GM10266 (cell line): ENCODE data around the gene DAPK2.

Experiments used
- DNase-seq: peaks from one replicate; pipeline ENCODE4 v3.0.0; 2012; ENCODE audit errors: extremely low spot score
- CTCF ChIP-seq: IDR thresholded peaks from 2 replicates; pipeline ENCODE4 v1.5.1; 2012; ENCODE audit warnings: mild to moderate bottlenecking, low read depth; ENCODE audit not compliant: control insufficient read depth, insufficient read depth; ENCODE audit errors: missing control alignments

DAPK2 gene

DNA sequence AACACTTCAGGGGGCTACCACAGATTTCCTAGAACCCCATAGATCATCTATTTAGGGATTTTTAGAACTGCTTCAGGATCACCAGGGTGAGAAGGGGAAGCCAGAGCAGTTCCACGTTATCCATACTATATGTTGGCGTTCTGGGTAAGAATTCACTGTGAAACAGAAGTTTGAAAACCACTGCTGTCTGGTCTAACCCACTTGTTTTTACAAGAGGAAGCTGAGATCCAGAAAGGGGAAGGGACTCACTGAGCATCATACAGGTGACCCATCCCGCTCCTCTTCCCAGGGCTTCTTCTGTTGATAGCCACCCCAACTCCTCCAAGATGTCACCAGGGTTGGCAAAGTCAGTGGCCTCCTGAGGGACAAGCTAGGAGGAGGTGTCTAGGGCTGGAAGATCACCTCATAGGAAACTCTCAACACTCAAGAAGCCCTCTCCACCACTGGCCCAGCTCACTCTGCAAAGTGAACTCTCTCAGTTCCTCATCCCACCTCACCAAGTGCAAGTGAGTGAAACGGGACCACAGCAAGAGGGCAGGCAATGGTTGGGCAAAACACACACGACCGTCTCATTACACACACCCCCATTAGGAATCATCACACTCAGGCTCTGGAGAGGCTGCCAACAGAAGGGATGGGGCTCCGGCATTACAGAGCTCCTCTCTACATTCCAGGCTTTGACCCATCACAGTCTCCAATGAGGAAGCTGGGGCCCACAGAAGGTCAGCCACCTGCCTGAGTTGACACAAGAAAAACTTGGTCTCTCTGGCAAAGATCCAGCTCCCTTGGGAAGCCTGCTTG lies 1.8 kb downstream of the DAPK2 start:
- peak; percentile 79 for DNase-seq
- no peak for TF ChIP-seq CTCF

DNA sequence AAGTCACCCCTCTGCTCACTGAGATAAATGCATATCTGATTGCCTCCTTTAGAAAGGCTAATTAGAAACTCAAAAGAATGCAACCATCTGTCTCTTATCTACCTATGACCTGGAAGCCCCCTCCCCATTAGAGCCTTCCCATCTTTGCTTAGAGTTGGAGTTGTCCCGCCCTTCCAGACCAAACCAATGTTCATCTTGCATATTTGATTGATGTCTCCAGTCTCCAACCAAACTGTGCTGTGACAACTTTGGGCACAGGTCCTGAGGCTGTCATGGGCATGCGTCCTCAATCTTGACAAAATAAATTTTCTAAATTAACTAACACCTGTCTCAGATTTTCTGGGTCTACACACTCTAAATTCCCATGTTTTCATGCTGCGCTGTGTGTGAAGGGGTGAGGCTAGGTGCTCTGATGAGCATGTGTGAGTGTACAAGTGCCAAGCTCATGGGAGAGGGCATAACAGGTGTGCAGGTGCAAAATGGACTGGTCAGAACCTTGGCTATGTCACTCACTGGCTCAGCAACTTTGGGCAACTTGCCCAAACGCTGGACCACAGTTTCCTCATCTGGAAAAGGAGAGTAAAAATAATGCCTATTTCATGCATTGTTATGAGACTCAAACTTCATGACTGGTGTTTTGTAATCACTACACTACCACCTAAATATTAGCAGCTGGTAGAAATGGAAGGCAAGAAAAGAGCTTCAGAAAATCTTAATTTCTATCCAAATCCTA lies 7.2 kb downstream of the DAPK2 start:
- no peak for DNase-seq
- TF ChIP-seq CTCF = no peak

DNA sequence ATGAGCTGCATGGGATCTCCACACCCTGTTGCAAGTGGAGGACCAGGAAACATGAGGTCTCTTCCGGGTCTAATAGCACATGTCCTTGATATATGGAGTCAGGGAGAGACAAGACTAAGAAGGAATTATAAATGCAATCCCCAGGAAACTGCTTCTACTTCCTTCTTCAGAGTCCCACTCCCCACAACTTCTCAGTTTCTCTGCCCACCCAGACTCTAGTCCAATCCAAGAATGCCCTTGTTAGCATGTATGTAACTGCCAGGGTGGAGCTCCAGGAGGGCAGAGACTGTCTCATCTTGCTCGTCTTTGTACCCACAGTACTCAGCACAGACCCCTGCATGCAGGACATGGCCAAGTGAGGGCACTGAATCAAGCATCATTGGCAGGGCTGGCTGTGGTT lies 8.3 kb downstream of the DAPK2 start:
- DNase-seq = no peak
- no peak for TF ChIP-seq CTCF

DNA sequence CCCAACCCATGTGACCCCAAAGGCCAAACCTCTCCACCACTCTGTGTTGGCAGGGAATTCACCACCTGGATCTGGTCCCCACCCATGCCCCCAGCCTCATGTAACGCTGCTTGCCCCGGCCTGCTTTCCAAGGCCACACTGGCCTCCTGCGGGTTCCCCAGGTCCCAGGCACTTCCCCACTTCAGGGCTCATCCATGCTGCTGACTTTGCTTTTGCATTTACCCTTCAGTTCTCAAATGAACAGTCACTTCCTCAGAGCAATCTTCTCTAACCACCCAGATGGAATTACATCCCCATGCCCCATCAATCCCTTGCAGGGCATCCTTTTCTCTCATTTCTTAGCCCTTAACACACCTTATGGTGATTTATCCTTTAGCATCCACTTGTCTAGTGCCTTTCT lies 9.2 kb downstream of the DAPK2 start:
- DNase-seq = no peak
- TF ChIP-seq CTCF = no peak

DNA sequence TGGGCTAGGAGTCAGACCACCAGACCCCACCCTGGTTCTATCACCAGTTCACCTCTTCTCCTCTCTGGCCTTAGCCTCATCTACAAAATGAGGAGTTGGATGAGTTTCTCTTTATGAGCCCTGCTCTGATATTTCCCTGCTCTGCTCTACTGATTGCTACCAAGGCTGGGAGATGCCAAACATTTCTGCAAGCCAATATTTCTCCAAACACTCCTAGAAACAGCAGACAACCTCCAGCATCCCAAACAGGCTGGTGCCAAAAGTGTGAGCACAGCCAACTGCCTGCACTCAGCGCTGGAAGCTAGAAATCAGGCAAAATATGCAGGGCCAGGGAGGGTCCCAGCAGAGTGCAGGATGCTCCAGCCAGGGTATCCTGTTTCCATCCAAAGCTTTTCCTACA lies 10.8 kb downstream of the DAPK2 start:
- TF ChIP-seq CTCF = no peak
- no peak for DNase-seq

DNA sequence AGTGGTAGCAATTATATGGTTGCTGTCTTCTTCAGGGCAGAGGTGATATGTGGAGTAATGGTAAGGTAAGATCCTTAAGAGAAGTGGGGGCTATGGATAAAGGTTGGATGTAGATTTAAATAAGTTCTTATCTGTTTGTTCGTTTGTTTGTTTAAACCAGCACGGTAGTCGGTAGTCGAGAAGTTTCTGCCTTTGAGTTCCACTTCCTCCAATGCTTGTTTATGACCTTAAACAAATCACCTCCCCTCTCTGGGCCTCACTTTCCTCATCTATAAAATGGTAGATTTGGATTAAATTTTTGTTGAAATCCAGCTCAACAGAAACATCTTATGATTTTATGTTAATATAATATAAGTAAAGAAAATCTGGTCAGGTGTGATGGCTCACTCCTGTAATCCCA lies 11.8 kb downstream of the DAPK2 start:
- DNase-seq = no peak
- TF ChIP-seq CTCF = no peak

DNA sequence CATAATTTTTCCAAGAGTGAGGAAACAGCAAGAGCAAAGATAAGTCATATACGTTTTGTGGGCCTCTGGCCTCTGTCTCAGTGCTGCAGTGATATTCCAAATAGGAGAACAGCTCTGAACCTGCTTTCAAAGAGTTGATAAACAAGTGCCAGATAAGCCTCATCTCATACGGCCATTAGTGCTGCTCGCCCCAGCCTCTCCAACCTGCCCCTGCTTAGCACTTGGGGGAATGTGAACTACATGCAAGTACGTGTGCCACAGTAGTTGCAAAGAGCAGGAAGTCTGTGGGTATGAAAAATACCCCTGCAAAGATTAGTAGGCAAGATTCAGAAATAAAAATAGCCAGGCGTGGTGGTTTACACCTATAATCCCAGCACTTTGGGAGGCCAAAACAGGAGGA lies 14.0 kb downstream of the DAPK2 start:
- DNase-seq = no peak
- no peak for TF ChIP-seq CTCF
